Measurements from ENCODE around the gene TUBAL3. TPM values are rescaled to one million over a fixed set of nuclear protein-coding genes. Genes with fewer than 3 reads are reported as not detected.

The TUBAL3 gene
- polyA plus RNA-seq, 1 of the 3 experiments (the other 2 are of a cell fraction) = not detected

DNA sequence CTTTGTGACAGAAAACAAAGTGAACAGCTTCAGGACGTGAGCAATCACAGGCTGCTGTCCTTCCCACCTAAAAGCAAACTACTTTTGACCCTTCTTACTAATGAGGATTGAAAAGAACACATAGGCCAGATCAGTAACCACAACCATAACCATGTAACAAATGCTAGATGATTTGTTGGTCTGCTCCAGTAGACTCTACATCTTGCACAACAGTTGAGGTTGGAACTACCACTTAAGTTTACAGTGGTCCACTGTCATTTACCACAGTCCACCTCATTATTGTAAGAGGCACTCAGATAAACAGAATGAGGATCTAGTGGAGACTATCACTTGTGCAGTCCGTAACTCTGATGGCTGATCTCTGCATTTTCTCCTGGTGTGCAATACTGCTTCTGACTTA is 35.6 kb upstream of the TUBAL3 start:
- H3K9me2 ChIP-seq = no peaks in the 10 kb centered on the region
- no peaks in the 10 kb centered on the region for H3K27me3 ChIP-seq (ENCODE audit: insufficient read depth)
- DNase-seq = no peak
- no peak overlapping the region for H3K4me2 ChIP-seq
- peaks cover 0 to 2% of the 10 kb centered on the region in 2 experiments for H3K36me3 ChIP-seq (replicated peaks in 1 of 2; ENCODE audit: control insufficient read depth in 1 of 2, insufficient read depth in 2 of 2, low read length in 1 of 2)
- WGBS (ENCODE audit: low lambda C conversion rate) = 93% methylated on average over 2 of the region's 2 CpGs
- H3K79me2 ChIP-seq (ENCODE audit: insufficient read depth) = no peaks in the 10 kb centered on the region
- no peaks in the 10 kb centered on the region for H3F3A ChIP-seq (replicated peaks; ENCODE audit: insufficient read depth)
- no peak overlapping the region for H3K4me3 ChIP-seq (ENCODE audit: low read depth in 2 of 2, low read length in 1 of 2)
- no peaks in the 10 kb centered on the region for H4K20me1 ChIP-seq (ENCODE audit: insufficient read depth)
- no peak for TF ChIP-seq FOXM1 (IDR thresholded peaks at IDR 0.05; ENCODE audit: low read depth)
- no peak for TF ChIP-seq EP300 (IDR thresholded peaks at IDR 0.05; ENCODE audit: borderline replicate concordance in 1 of 2, low read depth in 1 of 2, low read length in 1 of 2)
- no peak for TF ChIP-seq RFX5 (IDR thresholded peaks at IDR 0.05; ENCODE audit: low read length)
- TF ChIP-seq YY1 (IDR thresholded peaks at IDR 0.05; ENCODE audit: low read depth) = no peak
- TF ChIP-seq, protein P1, sequence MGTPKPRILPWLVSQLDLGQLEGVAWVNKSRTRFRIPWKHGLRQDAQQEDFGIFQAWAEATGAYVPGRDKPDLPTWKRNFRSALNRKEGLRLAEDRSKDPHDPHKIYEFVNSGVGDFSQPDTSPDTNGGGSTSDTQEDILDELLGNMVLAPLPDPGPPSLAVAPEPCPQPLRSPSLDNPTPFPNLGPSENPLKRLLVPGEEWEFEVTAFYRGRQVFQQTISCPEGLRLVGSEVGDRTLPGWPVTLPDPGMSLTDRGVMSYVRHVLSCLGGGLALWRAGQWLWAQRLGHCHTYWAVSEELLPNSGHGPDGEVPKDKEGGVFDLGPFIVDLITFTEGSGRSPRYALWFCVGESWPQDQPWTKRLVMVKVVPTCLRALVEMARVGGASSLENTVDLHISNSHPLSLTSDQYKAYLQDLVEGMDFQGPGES (IDR thresholded peaks at IDR 0.05; ENCODE audit: low read depth, low read length) = no peak
- TF ChIP-seq, protein P2, sequence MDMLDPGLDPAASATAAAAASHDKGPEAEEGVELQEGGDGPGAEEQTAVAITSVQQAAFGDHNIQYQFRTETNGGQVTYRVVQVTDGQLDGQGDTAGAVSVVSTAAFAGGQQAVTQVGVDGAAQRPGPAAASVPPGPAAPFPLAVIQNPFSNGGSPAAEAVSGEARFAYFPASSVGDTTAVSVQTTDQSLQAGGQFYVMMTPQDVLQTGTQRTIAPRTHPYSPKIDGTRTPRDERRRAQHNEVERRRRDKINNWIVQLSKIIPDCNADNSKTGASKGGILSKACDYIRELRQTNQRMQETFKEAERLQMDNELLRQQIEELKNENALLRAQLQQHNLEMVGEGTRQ (IDR thresholded peaks at IDR 0.05; ENCODE audit: borderline replicate concordance, low read depth, low read length) = no peak
- no peak for TF ChIP-seq ELF1 (IDR thresholded peaks at IDR 0.05)
- TF ChIP-seq TEAD4 (IDR thresholded peaks at IDR 0.05; ENCODE audit: borderline replicate concordance, insufficient read depth) = no peak
- TF ChIP-seq TCF12 (IDR thresholded peaks at IDR 0.05) = no peak
- TF ChIP-seq, protein P3, sequence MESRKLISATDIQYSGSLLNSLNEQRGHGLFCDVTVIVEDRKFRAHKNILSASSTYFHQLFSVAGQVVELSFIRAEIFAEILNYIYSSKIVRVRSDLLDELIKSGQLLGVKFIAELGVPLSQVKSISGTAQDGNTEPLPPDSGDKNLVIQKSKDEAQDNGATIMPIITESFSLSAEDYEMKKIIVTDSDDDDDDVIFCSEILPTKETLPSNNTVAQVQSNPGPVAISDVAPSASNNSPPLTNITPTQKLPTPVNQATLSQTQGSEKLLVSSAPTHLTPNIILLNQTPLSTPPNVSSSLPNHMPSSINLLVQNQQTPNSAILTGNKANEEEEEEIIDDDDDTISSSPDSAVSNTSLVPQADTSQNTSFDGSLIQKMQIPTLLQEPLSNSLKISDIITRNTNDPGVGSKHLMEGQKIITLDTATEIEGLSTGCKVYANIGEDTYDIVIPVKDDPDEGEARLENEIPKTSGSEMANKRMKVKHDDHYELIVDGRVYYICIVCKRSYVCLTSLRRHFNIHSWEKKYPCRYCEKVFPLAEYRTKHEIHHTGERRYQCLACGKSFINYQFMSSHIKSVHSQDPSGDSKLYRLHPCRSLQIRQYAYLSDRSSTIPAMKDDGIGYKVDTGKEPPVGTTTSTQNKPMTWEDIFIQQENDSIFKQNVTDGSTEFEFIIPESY (IDR thresholded peaks at IDR 0.05; ENCODE audit: borderline replicate concordance, low read depth) = no peak
- no peaks in the 10 kb centered on the region for H3K9me3 ChIP-seq
- POLR2A ChIA-PET = no interaction called here
- no peak overlapping the region for H3K27ac ChIP-seq (ENCODE audit: low read depth in 2 of 2, low read length in 1 of 2)
- no peak overlapping the region for H2AFZ ChIP-seq (ENCODE audit: low read depth)
- CTCF ChIA-PET = interaction anchor here (0.9 to 17.2 kb wide), 5 partner anchors 21 to 625 kb away, joined by 3 to 449 read pairs (median 3); no protein-coding TSS in a partner anchor
- no peaks in the 10 kb centered on the region; a peak in 2 of 4 replicates for H3K4me1 ChIP-seq (ENCODE audit: control insufficient read depth in 1 of 2, insufficient read depth in 2 of 2, low read depth in 1 of 2, low read length in 1 of 2)
- H3K9ac ChIP-seq = no peak overlapping the region

DNA sequence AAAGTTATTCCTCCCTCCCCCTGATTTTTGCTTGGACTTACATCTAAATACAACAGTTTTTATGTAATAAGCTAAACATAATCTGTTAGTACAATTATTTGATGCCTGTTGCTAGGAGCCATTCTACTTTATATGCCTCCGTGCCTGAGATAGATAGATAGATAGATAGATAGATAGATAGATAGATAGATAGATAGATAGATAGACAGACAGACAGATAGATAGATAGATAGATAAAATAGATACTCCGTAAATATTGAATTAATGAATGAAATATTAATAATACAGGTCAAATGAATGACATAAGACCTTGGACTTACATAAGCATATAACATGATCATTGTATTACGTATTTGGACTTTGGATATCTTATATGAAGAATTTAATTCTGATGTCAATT is 30.7 kb upstream of the TUBAL3 start:
- no peak for DNase-seq
- no peak overlapping the region for H3K9ac ChIP-seq
- no peak overlapping the region; the same call in 1 of the 2 replicates for H2AFZ ChIP-seq (ENCODE audit: low read depth)
- WGBS (ENCODE audit: low lambda C conversion rate) = 94% methylated on average over 3 of the region's 3 CpGs
- no peak overlapping the region for H3K4me3 ChIP-seq (ENCODE audit: low read depth in 2 of 2, low read length in 1 of 2)
- peak overlapping the region in 1 of 2 experiments; percentile 89; a peak in 1 of 4 replicates for H3K27ac ChIP-seq (ENCODE audit: low read depth in 2 of 2, low read length in 1 of 2)
- H3K4me1 ChIP-seq (ENCODE audit: control insufficient read depth in 1 of 2, insufficient read depth in 2 of 2, low read depth in 1 of 2, low read length in 1 of 2) = peaks cover 0 to 13% of the 10 kb centered on the region in 2 experiments; a peak in 3 of 4 replicates
- no peaks in the 10 kb centered on the region for H3K27me3 ChIP-seq (ENCODE audit: insufficient read depth)
- POLR2A ChIA-PET = interaction anchor here (0.9 kb wide), 1 partner anchor 188 kb away, joined by 3 read pairs; no protein-coding TSS in a partner anchor
- no peaks in the 10 kb centered on the region; the same call in 1 of the 2 replicates for H3K9me2 ChIP-seq
- no peaks in the 10 kb centered on the region for H3K9me3 ChIP-seq
- H3K4me2 ChIP-seq = no peak overlapping the region
- peaks cover 8% of the 10 kb centered on the region; the same call in 1 of the 2 replicates for H3K79me2 ChIP-seq (ENCODE audit: insufficient read depth)
- H3K36me3 ChIP-seq (replicated peaks in 1 of 2; ENCODE audit: control insufficient read depth in 1 of 2, insufficient read depth in 2 of 2, low read length in 1 of 2) = peaks cover 2 to 15% of the 10 kb centered on the region in 2 experiments
- peaks cover 18% of the 10 kb centered on the region for H3F3A ChIP-seq (replicated peaks; ENCODE audit: insufficient read depth)
- no peaks in the 10 kb centered on the region for H4K20me1 ChIP-seq (ENCODE audit: insufficient read depth)
- CTCF ChIA-PET = interaction anchor here (0.6 to 17.2 kb wide), 15 partner anchors 9 to 620 kb away, joined by 3 to 449 read pairs (median 3); partner anchors contain the start of gene NET1
- TF ChIP-seq, protein P4, sequence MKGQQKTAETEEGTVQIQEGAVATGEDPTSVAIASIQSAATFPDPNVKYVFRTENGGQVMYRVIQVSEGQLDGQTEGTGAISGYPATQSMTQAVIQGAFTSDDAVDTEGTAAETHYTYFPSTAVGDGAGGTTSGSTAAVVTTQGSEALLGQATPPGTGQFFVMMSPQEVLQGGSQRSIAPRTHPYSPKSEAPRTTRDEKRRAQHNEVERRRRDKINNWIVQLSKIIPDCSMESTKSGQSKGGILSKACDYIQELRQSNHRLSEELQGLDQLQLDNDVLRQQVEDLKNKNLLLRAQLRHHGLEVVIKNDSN (IDR thresholded peaks at IDR 0.05; ENCODE audit: borderline replicate concordance, low read depth) = no peak
- TF ChIP-seq, protein P3 (IDR thresholded peaks at IDR 0.05; ENCODE audit: borderline replicate concordance, low read depth) = no peak
- no peak for TF ChIP-seq RFX5 (IDR thresholded peaks at IDR 0.05; ENCODE audit: low read length)
- no peak for TF ChIP-seq SMC3 (IDR thresholded peaks at IDR 0.05; ENCODE audit: low read depth, low read length)
- TF ChIP-seq FOXJ3 (CRISPR knock-in tag; IDR thresholded peaks at IDR 0.05) = no peak
- TF ChIP-seq RAD21 (IDR thresholded peaks at IDR 0.05; ENCODE audit: low read length) = no peak
- TF ChIP-seq NRF1 (IDR thresholded peaks at IDR 0.05; ENCODE audit: low read depth, low read length) = no peak
- no peak for TF ChIP-seq POLR2AphosphoS5 (IDR thresholded peaks at IDR 0.05; ENCODE audit: low read depth, low read length)
- TF ChIP-seq CHD2 (IDR thresholded peaks at IDR 0.05; ENCODE audit: low read length, partially characterized antibody) = no peak
- no peak for TF ChIP-seq FOSL2 (IDR thresholded peaks at IDR 0.05; ENCODE audit: borderline replicate concordance, low read depth)
- no peak for TF ChIP-seq MEF2A (IDR thresholded peaks at IDR 0.05; ENCODE audit: borderline replicate concordance, low read depth)
- TF ChIP-seq SIN3A (IDR thresholded peaks at IDR 0.05; ENCODE audit: borderline replicate concordance, low read depth, low read length) = no peak
- TF ChIP-seq EP300 (IDR thresholded peaks at IDR 0.05; ENCODE audit: borderline replicate concordance in 1 of 2, low read depth in 1 of 2, low read length in 1 of 2) = no peak
- no peak for TF ChIP-seq NFIC (IDR thresholded peaks at IDR 0.05; ENCODE audit: borderline replicate concordance)
- TF ChIP-seq RCOR1 (IDR thresholded peaks at IDR 0.05; ENCODE audit: low read length) = no peak

Measured in SK-N-SH (cell line).